ENCODE results near the gene CDKN1B.

CDKN1B gene

DNA sequence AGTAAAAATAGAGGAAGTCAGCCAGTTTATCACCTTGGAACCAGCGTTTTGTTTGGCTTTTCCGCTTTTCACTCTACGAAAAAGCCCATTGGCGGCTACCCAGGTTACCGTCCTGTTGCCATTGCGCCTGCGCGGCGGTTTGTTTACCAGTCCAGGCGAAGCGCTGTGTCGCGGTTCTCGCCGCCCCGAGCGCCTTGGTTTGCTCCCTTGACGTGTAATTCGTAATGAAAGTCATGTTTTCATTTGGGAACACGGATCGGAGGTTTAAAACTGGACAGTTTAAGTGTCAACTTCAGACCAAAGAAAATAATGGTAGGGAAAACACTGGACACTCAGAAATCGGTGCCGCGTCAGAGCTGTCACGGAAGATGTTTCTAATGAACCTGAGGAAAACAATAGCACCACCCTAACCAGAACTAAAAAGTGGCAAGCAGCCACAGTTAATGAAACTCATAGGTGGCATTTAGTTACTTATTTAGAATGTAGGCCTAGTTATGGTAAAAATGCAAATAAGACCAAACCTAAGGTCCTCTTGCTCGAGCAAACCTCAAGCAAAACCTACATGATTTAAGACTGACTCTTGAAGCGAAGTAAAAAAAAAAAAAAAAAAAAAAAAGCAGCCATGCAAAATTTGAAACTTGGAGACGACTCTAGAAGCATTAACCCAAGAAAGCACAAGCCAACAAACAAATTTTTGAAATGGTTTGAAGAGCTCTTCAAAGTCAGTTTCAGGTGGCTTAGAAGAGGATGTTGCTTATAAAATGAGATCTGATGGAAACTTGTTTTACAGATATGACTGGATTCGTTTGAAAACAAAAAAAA, 20.4 kb upstream of the CDKN1B start:
- Histone ChIP-seq H3K4me1 (ENCODE audit: control insufficient read depth, insufficient read depth, low read length) (no peaks in the 10 kb centered on the region), H3K4me3 (ENCODE audit: low read depth, low read length) (peak overlapping the region; percentile 32), H3K36me3 (ENCODE audit: control insufficient read depth in 2 of 2, insufficient read depth in 1 of 2, low read length in 2 of 2) (no peaks in the 10 kb centered on the region), H3K27ac (ENCODE audit: extremely low read depth, low read depth, low read length) (peak overlapping the region; percentile 92), H3K9me3 (ENCODE audit: control insufficient read depth, insufficient read depth, low read depth, low read length) (no peaks in the 10 kb centered on the region)
- CTCF ChIA-PET: interaction anchor here (0.8 kb wide), 1 partner anchor 205 kb away, joined by 3 read pairs; no protein-coding TSS in a partner anchor
- POLR2A ChIA-PET: no interaction called here
- TF ChIP-seq ZEB2 (tag by site-specific recombination; IDR thresholded peaks at IDR 0.05) (0 out of 2 replicates have a peak, but pooled peaks have one; percentile 31), ZNF221 (tag by site-specific recombination; IDR thresholded peaks at IDR 0.05; ENCODE audit: borderline replicate concordance) (no peak), ZNF214 (tag by site-specific recombination; IDR thresholded peaks at IDR 0.05; ENCODE audit: borderline replicate concordance) (no peak), ZNF335 (tag by site-specific recombination; conservative IDR thresholded peaks at IDR 0.05) (0 out of 2 replicates have a peak, but pooled peaks have one; percentile 11), ZNF580 (tag by site-specific recombination; IDR thresholded peaks at IDR 0.05) (no peak), KLF9 (tag by site-specific recombination; IDR thresholded peaks at IDR 0.05; ENCODE audit: low read depth) (no peak), FEZF1 (tag by site-specific recombination; IDR thresholded peaks at IDR 0.05) (no peak), ZNF792 (tag by site-specific recombination; IDR thresholded peaks at IDR 0.05) (no peak), SP7 (tag by site-specific recombination; IDR thresholded peaks at IDR 0.05) (0 out of 2 replicates have a peak, but pooled peaks have one; percentile 16), ZNF473 (tag by site-specific recombination; IDR thresholded peaks at IDR 0.05) (no peak), ZNF37A (tag by site-specific recombination; IDR thresholded peaks at IDR 0.05) (no peak), GFI1B (tag by site-specific recombination; IDR thresholded peaks at IDR 0.05) (no peak), ZNF600 (tag by site-specific recombination; IDR thresholded peaks at IDR 0.05) (0 out of 2 replicates have a peak, but pooled peaks have one; percentile 37), ZNF621 (tag by site-specific recombination; IDR thresholded peaks at IDR 0.05) (no peak), SETDB1 (IDR thresholded peaks at IDR 0.05; ENCODE audit: insufficient read length, low read length) (peak; percentile 2), ZNF585B (tag by site-specific recombination; IDR thresholded peaks at IDR 0.05) (no peak), ZNF629 (tag by site-specific recombination; IDR thresholded peaks at IDR 0.05) (peak; percentile 40; the same call in 1 of the 2 replicates), ZBTB21 (tag by site-specific recombination; IDR thresholded peaks at IDR 0.05) (no peak), ZNF747 (tag by site-specific recombination; IDR thresholded peaks at IDR 0.05) (no peak), ZNF560 (tag by site-specific recombination; IDR thresholded peaks at IDR 0.05; ENCODE audit: borderline replicate concordance) (no peak), ZNF707 (tag by site-specific recombination; IDR thresholded peaks at IDR 0.05) (no peak), INSM2 (tag by site-specific recombination; IDR thresholded peaks at IDR 0.05) (no peak), ZNF362 (tag by site-specific recombination; IDR thresholded peaks at IDR 0.05) (peak; percentile 92; the same call in 1 of the 2 replicates)
- TF ChIP-seq, protein P1, sequence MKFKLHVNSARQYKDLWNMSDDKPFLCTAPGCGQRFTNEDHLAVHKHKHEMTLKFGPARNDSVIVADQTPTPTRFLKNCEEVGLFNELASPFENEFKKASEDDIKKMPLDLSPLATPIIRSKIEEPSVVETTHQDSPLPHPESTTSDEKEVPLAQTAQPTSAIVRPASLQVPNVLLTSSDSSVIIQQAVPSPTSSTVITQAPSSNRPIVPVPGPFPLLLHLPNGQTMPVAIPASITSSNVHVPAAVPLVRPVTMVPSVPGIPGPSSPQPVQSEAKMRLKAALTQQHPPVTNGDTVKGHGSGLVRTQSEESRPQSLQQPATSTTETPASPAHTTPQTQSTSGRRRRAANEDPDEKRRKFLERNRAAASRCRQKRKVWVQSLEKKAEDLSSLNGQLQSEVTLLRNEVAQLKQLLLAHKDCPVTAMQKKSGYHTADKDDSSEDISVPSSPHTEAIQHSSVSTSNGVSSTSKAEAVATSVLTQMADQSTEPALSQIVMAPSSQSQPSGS (tag by site-specific recombination; IDR thresholded peaks at IDR 0.05; ENCODE audit: low read depth): no peak
- TF ChIP-seq, protein P2, sequence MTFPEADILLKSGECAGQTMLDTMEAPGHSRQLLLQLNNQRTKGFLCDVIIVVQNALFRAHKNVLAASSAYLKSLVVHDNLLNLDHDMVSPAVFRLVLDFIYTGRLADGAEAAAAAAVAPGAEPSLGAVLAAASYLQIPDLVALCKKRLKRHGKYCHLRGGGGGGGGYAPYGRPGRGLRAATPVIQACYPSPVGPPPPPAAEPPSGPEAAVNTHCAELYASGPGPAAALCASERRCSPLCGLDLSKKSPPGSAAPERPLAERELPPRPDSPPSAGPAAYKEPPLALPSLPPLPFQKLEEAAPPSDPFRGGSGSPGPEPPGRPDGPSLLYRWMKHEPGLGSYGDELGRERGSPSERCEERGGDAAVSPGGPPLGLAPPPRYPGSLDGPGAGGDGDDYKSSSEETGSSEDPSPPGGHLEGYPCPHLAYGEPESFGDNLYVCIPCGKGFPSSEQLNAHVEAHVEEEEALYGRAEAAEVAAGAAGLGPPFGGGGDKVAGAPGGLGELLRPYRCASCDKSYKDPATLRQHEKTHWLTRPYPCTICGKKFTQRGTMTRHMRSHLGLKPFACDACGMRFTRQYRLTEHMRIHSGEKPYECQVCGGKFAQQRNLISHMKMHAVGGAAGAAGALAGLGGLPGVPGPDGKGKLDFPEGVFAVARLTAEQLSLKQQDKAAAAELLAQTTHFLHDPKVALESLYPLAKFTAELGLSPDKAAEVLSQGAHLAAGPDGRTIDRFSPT (tag by site-specific recombination; IDR thresholded peaks at IDR 0.05): no peak
- TF ChIP-seq, protein P3, sequence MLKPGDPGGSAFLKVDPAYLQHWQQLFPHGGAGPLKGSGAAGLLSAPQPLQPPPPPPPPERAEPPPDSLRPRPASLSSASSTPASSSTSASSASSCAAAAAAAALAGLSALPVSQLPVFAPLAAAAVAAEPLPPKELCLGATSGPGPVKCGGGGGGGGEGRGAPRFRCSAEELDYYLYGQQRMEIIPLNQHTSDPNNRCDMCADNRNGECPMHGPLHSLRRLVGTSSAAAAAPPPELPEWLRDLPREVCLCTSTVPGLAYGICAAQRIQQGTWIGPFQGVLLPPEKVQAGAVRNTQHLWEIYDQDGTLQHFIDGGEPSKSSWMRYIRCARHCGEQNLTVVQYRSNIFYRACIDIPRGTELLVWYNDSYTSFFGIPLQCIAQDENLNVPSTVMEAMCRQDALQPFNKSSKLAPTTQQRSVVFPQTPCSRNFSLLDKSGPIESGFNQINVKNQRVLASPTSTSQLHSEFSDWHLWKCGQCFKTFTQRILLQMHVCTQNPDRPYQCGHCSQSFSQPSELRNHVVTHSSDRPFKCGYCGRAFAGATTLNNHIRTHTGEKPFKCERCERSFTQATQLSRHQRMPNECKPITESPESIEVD (tag by site-specific recombination; IDR thresholded peaks at IDR 0.05): peak; percentile 47; the same call in 1 of the 2 replicates

All from HEK293 (cell line).